Omental fat pad (tissue), 4 donors: ENCODE data around the gene ERBB4. TPM values are rescaled to one million over a fixed set of nuclear protein-coding genes. Genes with fewer than 3 reads are reported as not detected.
"Not testable (repeated sequence)": the region's sequence is repeated elsewhere in the genome, so short reads cannot be mapped to it uniquely, and the experiment has no call there.

Experiments
- ATAC-seq: fragments of 150-250 bp; one replicate; pipeline ENCODE4 v1.9.1; 2016; ENCODE audit warnings: mild to moderate bottlenecking, moderate library complexity; ENCODE audit not compliant: low FRiP score
- DNase-seq: peaks from one replicate; pipeline ENCODE4 v3.0.0-alpha.2; 2019; ENCODE audit warnings: low spot score
- CTCF ChIP-seq, 3 donors: fragments of 450-650 bp; IDR thresholded peaks; one replicate each; pipeline ENCODE4 v1.5.1; 2016 to 2017; ENCODE audit warnings: antibody characterized with exemption in 3 of 3, mild to moderate bottlenecking in 3 of 3, moderate library complexity in 2 of 3
- total RNA-seq, 4 donors: library from RNA; depleted of rRNA; stranded (reverse); fragments of >200 nt; gene quantifications; one replicate each; pipeline ENCODE4 v1.1.0, GENCODE V29; 2016

The ERBB4 gene
- total RNA-seq, 4 donors from 2014 or later, result 0.16 to 7.7 (median 2.1) TPM

DNA sequence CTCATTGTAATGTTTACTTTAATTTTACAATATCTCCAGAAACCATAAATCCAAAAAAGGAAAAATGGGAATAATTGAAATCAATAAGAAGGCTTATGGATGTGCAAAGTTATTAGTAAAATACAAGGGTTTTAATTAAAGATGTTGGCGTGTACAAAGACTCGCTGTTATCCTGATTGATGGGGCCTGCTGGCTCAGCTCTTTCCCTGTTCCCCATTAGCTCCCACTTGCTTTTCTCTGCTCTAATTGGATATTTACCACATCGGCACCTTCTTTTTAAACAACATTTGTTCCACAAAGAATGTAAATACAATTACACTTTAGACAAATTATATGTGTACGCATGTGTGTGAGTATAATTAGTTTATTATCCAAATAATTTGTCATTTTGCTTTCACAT is 796.6 kb downstream of the ERBB4 start:
- TF ChIP-seq CTCF (IDR thresholded peaks at IDR 0.05), result no peak
- no peak for ATAC-seq
- DNase-seq, result no peak

DNA sequence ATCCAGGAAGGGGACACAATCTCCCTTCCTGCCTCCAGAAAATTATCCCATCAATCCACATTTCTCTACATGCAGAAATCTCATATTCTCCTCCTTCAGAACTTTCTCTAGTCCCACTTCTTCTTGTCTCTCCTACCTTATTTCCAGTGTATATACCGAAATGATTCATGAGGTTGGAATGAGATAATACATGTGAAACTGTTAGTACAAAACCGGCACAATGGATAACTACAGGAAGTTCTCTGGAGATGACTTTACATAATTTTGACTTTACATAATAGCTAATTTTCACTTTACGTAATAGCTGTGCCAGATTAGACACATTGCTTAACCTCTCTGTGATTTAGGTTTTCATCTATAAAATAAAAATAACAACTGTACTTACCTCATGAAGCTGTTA is 801.3 kb downstream of the ERBB4 start:
- no peak for TF ChIP-seq CTCF (IDR thresholded peaks at IDR 0.05)
- ATAC-seq (no peak), DNase-seq (no peak)

GRCh38 chr2:211730215-211730614 is 808.4 kb downstream of the ERBB4 start:
- TF ChIP-seq CTCF (IDR thresholded peaks at IDR 0.05), result no peak
- DNase-seq, result no peak
- no peak for ATAC-seq

DNA sequence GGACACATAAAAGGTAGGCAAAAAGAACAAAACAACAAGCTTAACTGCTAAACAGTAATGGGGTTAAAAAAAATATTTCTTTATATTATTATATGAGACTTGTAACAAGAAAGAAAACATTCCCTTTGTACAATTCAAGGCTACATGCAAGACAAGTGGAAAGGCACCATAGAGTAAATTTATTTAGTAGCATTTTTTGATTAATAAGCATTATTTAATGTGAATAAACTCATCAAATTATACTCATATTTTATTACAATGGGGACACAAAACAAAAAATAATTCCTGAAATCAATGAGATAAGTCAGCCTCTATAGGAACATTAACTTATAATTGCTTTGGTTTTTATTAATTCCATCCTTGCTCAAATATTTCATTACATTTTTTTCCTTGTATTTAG is 809.2 kb downstream of the ERBB4 start:
- TF ChIP-seq CTCF (IDR thresholded peaks at IDR 0.05), result no peak
- no peak for ATAC-seq
- DNase-seq, result no peak

- TF ChIP-seq CTCF (IDR thresholded peaks at IDR 0.05), result no peak
- no peak for ATAC-seq
- DNase-seq, result no peak
Observed at GRCh38 chr2:211724933-211725332, 813.7 kb downstream of the ERBB4 start.

GRCh38 chr2:211723398-211723797 is 815.2 kb downstream of the ERBB4 start:
- no peak for TF ChIP-seq CTCF (IDR thresholded peaks at IDR 0.05)
- ATAC-seq, result no peak
- DNase-seq, result no peak

DNA sequence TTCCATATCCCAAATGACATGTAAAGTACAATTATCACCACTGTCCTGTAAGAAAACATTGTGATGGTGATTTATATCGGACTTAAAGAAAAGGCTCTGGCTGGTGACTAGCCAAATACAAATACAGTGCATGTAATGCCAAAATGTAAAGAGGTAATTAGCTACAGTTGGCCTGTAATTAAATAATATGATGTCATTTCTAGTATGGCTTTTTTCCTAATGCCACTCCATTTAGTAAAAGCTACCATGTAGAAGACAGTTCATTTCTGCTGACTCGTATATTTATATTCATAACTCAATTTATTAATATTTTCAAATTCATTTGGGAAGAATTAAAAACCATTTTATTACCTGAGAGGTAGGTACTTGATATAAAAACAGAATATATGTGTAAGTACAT is 815.7 kb downstream of the ERBB4 start:
- DNase-seq (no peak), ATAC-seq (no peak)
- TF ChIP-seq CTCF (IDR thresholded peaks at IDR 0.05), result no peak

DNA sequence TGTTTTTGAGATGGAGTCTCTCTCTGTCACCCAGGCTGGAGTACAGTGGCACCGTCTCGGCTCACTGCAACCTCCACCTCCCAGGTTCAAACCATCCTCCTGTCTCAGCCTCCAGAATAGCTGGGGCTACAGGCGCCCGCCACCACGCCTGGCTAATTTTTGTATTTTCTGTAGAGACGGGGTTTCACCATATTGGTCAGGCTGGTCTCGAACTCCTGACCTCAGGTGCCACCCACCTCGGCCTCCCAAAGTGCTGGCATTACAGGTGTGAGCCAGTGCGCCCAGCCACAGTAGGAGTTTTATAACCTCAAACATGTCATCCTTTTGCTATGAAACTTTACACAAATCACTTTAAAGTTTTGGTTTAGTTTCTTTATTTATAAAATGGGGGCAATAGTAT is 816.7 kb downstream of the ERBB4 start:
- DNase-seq, ATAC-seq: not testable (repeated sequence)
